ENCODE measurements around the gene SLC22A4.

GRCh38 chr5:132267166-132267739 lies 26.9 kb upstream of the SLC22A4 start:
- TF ChIP-seq CTCF (IDR thresholded peaks at IDR 0.05) (no peak), POLR2A (IDR thresholded peaks at IDR 0.05) (no peak)

All from ovary (tissue), 3 donors.